Lower leg skin (tissue), 3 donors: ENCODE results near the gene PALB2.
"Not testable (repeated sequence)": the region's sequence is repeated elsewhere in the genome, so short reads cannot be mapped to it uniquely, and the experiment has no call there.

ENCODE experiments used
- CTCF ChIP-seq, 3 donors: fragments of 450-650 bp; IDR thresholded peaks; one replicate each; pipeline ENCODE4 v1.5.1; 2016; ENCODE audit warnings: antibody characterized with exemption in 3 of 3, mild to moderate bottlenecking in 3 of 3, moderate library complexity in 2 of 3
- POLR2A ChIP-seq, 2 donors: fragments of 450-650 bp; IDR thresholded peaks; one replicate each; pipeline ENCODE4 v1.6.1; 2016 to 2017; ENCODE audit warnings: antibody characterized with exemption in 2 of 2, mild to moderate bottlenecking in 1 of 2, moderate library complexity in 1 of 2

GRCh38 chr16:23583271-23583670 lies 57.8 kb downstream of the PALB2 start:
- TF ChIP-seq CTCF, POLR2A (IDR thresholded peaks at IDR 0.05): not testable (repeated sequence)
